MCF 10A (cell line): ENCODE results near the gene ACOXL. TPM values are rescaled to one million over a fixed set of nuclear protein-coding genes. Genes with fewer than 3 reads are reported as not detected.

Experiments
- BruUV-seq: library from RNA; stranded (reverse); fragments of 400-500 nt; replicated peaks from 2 replicates; lab custom pipeline; 2021; lab: Mats Ljungman, UMichigan
- CTCF ChIA-PET: fragments of 300-600 bp; sonication (Branson Sonifier 250); formaldehyde crosslinking; extraction: SDS; loops from one replicate; lab custom pipeline; 2021; ENCODE audit warnings: antibody characterized with exemption, inconsistent platforms; lab: Yijun Ruan, JAX
- POLR2A ChIA-PET: fragments of 300-600, 350-650 bp; sonication (Branson Sonifier 250); formaldehyde crosslinking; extraction: SDS; loops from one replicate; lab custom pipeline; 2020; ENCODE audit warnings: antibody characterized with exemption, inconsistent platforms; lab: Yijun Ruan, JAX
- DNase-seq: peaks from one replicate; pipeline ENCODE4 v3.0.0-alpha.2; 2018; ENCODE audit not compliant: unreplicated experiment
- H3K27ac Mint-ChIP-seq: one replicate; pipeline ENCODE4 v1.8.0; 2022; ENCODE audit warnings: mild to moderate bottlenecking, low read depth, mixed read lengths; ENCODE audit not compliant: unreplicated experiment
- H3K27me3 Mint-ChIP-seq: one replicate; pipeline ENCODE4 v1.8.0; 2022; ENCODE audit warnings: mixed read lengths; ENCODE audit not compliant: insufficient read depth, unreplicated experiment
- H3K36me3 Mint-ChIP-seq: one replicate; pipeline ENCODE4 v1.8.0; 2022; ENCODE audit warnings: mild to moderate bottlenecking, moderate library complexity, mixed read lengths; ENCODE audit not compliant: insufficient read depth, unreplicated experiment
- H3K4me1 Mint-ChIP-seq: one replicate; pipeline ENCODE4 v1.8.0; 2022; ENCODE audit warnings: mixed read lengths; ENCODE audit not compliant: insufficient read depth, unreplicated experiment
- H3K4me3 Mint-ChIP-seq: one replicate; pipeline ENCODE4 v1.8.0; 2022; ENCODE audit warnings: mild to moderate bottlenecking, moderate library complexity, mixed read lengths; ENCODE audit not compliant: unreplicated experiment
- H3K9me3 Mint-ChIP-seq: one replicate; pipeline ENCODE4 v1.8.0; 2022; ENCODE audit warnings: mixed read lengths; ENCODE audit not compliant: unreplicated experiment
- intact Hi-C: fragments of 100-400 bp; cut with micrococcal nuclease; formaldehyde crosslinking; loops from 2 replicates; pipeline ENCODE4 v1.14.1; 2022
- total RNA-seq: library from RNA; stranded (reverse); gene quantifications from 2 replicates; pipeline ENCODE4 v1.2.3, GENCODE V29; 2022
- TF ChIP-seq, protein P1 (sequence below): fragments of 200-600 bp; IDR thresholded peaks from one replicate; pipeline ENCODE4 v1.8.0; 2022; ENCODE audit warnings: antibody characterized with exemption, mild to moderate bottlenecking; ENCODE audit not compliant: unreplicated experiment

Gene ACOXL
- total RNA-seq, 1 experiment from 2014 or later = not detected

DNA sequence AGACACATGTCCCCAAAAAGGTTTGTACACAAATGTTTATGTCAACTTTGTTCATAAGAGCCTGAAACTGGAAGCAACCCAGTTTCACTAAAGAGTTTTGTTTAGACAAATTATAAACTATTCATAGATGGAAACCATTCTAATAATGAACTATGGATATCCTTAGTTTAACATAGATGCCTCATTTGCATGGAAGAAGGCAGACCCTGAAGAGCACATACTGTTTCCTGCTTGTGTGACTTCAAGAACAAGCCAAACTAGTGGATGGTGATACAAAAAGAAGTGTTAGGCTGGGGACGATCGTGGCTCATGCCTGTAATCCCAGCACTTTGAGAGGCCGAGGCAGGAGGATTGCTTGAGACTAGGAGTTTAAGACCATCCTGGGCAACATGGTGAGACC lies 48.1 kb downstream of the ACOXL start:
- POLR2A ChIA-PET = no interaction called here
- CTCF ChIA-PET = no interaction called here
- TF ChIP-seq, protein P1, sequence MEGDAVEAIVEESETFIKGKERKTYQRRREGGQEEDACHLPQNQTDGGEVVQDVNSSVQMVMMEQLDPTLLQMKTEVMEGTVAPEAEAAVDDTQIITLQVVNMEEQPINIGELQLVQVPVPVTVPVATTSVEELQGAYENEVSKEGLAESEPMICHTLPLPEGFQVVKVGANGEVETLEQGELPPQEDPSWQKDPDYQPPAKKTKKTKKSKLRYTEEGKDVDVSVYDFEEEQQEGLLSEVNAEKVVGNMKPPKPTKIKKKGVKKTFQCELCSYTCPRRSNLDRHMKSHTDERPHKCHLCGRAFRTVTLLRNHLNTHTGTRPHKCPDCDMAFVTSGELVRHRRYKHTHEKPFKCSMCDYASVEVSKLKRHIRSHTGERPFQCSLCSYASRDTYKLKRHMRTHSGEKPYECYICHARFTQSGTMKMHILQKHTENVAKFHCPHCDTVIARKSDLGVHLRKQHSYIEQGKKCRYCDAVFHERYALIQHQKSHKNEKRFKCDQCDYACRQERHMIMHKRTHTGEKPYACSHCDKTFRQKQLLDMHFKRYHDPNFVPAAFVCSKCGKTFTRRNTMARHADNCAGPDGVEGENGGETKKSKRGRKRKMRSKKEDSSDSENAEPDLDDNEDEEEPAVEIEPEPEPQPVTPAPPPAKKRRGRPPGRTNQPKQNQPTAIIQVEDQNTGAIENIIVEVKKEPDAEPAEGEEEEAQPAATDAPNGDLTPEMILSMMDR = no peak
- intact Hi-C loops = no loop called here
- Mint-ChIP-seq H3K36me3 (no peaks in the 10 kb centered on the region), H3K27me3 (peaks cover 95% of the 10 kb centered on the region), H3K4me3 (no peak overlapping the region), H3K4me1 (no peaks in the 10 kb centered on the region), H3K27ac (no peak overlapping the region), H3K9me3 (no peaks in the 10 kb centered on the region)
- no peak for DNase-seq
- no TSS peak for BruUV-seq

GRCh38 chr2:110783196-110783873 lies 51.0 kb downstream of the ACOXL start:
- Mint-ChIP-seq H3K27me3 (peaks cover 95% of the 10 kb centered on the region), H3K9me3 (no peaks in the 10 kb centered on the region), H3K36me3 (no peaks in the 10 kb centered on the region), H3K27ac (no peak overlapping the region), H3K4me1 (no peaks in the 10 kb centered on the region), H3K4me3 (no peak overlapping the region)
- CTCF ChIA-PET = interaction anchor here (1.5 kb wide), 1 partner anchor 29 kb away, joined by 3 read pairs; no protein-coding TSS in a partner anchor
- TF ChIP-seq, protein P1 = no peak
- POLR2A ChIA-PET = no interaction called here
- DNase-seq = no peak
- intact Hi-C loops = no loop called here
- no TSS peak for BruUV-seq

GRCh38 chr2:110784047-110784631 lies 51.8 kb downstream of the ACOXL start:
- TF ChIP-seq, protein P1 = no peak
- Mint-ChIP-seq H3K27ac (no peak overlapping the region), H3K9me3 (no peaks in the 10 kb centered on the region), H3K4me3 (no peak overlapping the region), H3K27me3 (peaks cover 95% of the 10 kb centered on the region), H3K4me1 (no peaks in the 10 kb centered on the region), H3K36me3 (no peaks in the 10 kb centered on the region)
- intact Hi-C loops = no loop called here
- ChIA-PET POLR2A (interaction anchor here (0.6 kb wide), 1 partner anchor 98 kb away, joined by 3 read pairs; no protein-coding TSS in a partner anchor), CTCF (interaction anchor here (0.7 kb wide), 2 partner anchors 72 to 1381 kb away, joined by 3 read pairs; no protein-coding TSS in a partner anchor)
- no peak for DNase-seq
- BruUV-seq = no TSS peak

- peaks cover 95% of the 10 kb centered on the region for H3K27me3 Mint-ChIP-seq
- DNase-seq = no peak
These were observed 53.1 kb downstream of the ACOXL start for GRCh38 chr2:110785439-110785838.

More at GRCh38 chr2:110785439-110785838, 53.1 kb downstream of the ACOXL start:
- intact Hi-C loops = no loop called here
- H3K9me3 Mint-ChIP-seq = no peaks in the 10 kb centered on the region
- BruUV-seq = no TSS peak
- H3K4me3 Mint-ChIP-seq = no peak overlapping the region
- ChIA-PET POLR2A (no interaction called here), CTCF (no interaction called here)
- TF ChIP-seq, protein P1 = no peak
- no peak overlapping the region for H3K27ac Mint-ChIP-seq
- H3K4me1 Mint-ChIP-seq = no peaks in the 10 kb centered on the region
- no peaks in the 10 kb centered on the region for H3K36me3 Mint-ChIP-seq
